ENCODE results near the gene ARL8A.
"Not testable (repeated sequence)": the region's sequence is repeated elsewhere in the genome, so short reads cannot be mapped to it uniquely, and the experiment has no call there.

ARL8A gene

GRCh38 chr1:202133496-202133895 is 11.0 kb downstream of the ARL8A start:
- DNase-seq: no peak

GRCh38 chr1:202133001-202133400 is 11.5 kb downstream of the ARL8A start:
- DNase-seq: no peak

- no peak for DNase-seq
These were observed 12.3 kb downstream of the ARL8A start for GRCh38 chr1:202131956-202132821.

GRCh38 chr1:202130816-202131522 is 13.6 kb downstream of the ARL8A start:
- no peak for DNase-seq

GRCh38 chr1:202130297-202130721 is 14.2 kb downstream of the ARL8A start:
- DNase-seq: no peak

GRCh38 chr1:202129453-202130296 is 14.9 kb downstream of the ARL8A start:
- DNase-seq: no peak

- DNase-seq: no peak
These were observed 16.5 kb downstream of the ARL8A start for GRCh38 chr1:202127836-202128622.

- no peak for DNase-seq
These were observed 17.5 kb downstream of the ARL8A start for GRCh38 chr1:202127061-202127460.

GRCh38 chr1:202126426-202126825 is 18.1 kb downstream of the ARL8A start:
- DNase-seq: no peak

- no peak for DNase-seq
These were observed 18.9 kb downstream of the ARL8A start for GRCh38 chr1:202125611-202126010.

GRCh38 chr1:202124142-202124541 is 20.4 kb downstream of the ARL8A start:
- no peak for DNase-seq

- DNase-seq: no peak
These were observed 21.2 kb downstream of the ARL8A start for GRCh38 chr1:202123336-202123813.

GRCh38 chr1:202122639-202123335 is 21.8 kb downstream of the ARL8A start, which contains the start of gene GPR37L1:
Gene GPR37L1 (plus strand): TSS chr1:202122917. CDS start chr1:202122964, 47 bp downstream.
- no peak for DNase-seq

- DNase-seq: no peak
These were observed 23.5 kb downstream of the ARL8A start for GRCh38 chr1:202121006-202121405.

GRCh38 chr1:202117898-202118371 is 26.6 kb downstream of the ARL8A start:
- DNase-seq: no peak

- no peak for DNase-seq
These were observed 28.2 kb downstream of the ARL8A start for GRCh38 chr1:202116287-202116686.

GRCh38 chr1:202113690-202114300 is 30.7 kb downstream of the ARL8A start:
- no peak for DNase-seq

GRCh38 chr1:202112859-202113689 is 31.5 kb downstream of the ARL8A start:
- DNase-seq: no peak

GRCh38 chr1:202111589-202111988 is 32.9 kb downstream of the ARL8A start:
- not testable (repeated sequence) for DNase-seq

- no peak for DNase-seq
These were observed 33.6 kb downstream of the ARL8A start for GRCh38 chr1:202110977-202111376.

All from stimulated activated CD4-positive, alpha-beta T cell treated with anti-CD3 and anti-CD28 coated beads, Interleukin-4, amount 100 ng/mL, for 1 hour (primary cell).